HCEC 1CT (cell line): ENCODE data around the gene PRTFDC1.

ENCODE experiments used
- DNase-seq: peaks from one replicate; pipeline ENCODE4 v3.0.0-alpha.2; 2017

Gene PRTFDC1

GRCh38 chr10:24963521-24964041 is 11.2 kb upstream of the PRTFDC1 start:
- DNase-seq, result no peak

- DNase-seq, result no peak
Observed at GRCh38 chr10:24962995-24963394, 10.6 kb upstream of the PRTFDC1 start.

DNA sequence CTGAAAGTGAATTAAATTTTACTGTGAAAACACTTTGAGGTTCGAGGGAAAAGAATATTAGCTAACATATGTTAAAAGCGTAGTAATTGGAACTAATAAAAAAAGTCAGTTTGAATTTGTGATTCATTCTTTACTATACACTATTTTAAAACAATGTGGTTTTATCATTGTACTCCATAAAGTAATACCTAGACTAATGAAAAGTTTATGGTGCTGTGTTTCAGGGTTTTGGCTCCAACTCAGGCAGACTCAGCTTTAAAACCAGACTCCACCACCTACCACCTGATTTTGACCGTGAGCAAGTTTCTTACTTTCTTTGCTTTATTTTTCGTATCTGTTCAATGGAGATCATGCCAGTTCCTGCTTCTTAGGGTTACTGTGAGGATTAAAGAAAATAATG is 9.2 kb upstream of the PRTFDC1 start:
- DNase-seq, result no peak

DNA sequence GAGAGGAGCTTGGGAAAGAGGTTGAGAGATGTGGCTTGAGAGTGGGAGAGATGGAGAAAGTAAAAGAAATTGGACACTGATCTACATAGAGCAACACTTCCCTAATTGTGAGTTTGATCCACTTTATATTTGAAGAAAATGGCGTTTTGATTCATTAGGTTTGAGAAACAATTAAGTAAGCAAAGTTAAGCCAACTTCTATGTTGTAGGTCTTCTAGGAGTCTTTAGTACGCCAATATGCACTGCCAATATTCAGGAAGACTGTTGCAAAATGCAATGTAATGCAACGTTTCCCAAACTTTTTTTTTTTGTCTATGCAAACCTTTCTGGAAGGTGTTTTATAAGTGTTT is 7.0 kb upstream of the PRTFDC1 start:
- DNase-seq, result no peak

GRCh38 chr10:24958721-24959381 is 6.4 kb upstream of the PRTFDC1 start:
- DNase-seq, result peak; percentile 82

GRCh38 chr10:24958091-24958720 is 5.8 kb upstream of the PRTFDC1 start:
- DNase-seq, result peak; percentile 87

DNA sequence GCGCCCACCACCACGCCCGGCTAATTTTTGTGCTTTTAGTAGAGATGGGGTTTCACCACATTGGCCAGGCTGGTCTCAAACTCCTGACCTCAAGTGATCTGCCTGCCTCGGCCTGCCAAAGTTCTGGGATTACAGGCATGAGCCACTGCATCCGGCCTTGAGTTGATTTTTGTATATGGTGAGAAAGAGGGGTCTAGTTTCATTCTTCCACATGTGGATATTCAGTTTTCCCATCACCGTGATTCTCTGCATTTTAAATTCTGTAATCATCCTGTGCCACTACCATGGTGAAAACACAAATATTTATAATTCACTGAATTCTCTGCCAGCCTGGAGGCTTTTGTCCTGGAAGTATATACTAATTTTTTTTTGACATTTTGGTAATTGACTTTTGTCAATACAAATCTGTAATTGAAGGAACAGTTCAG is 5.2 kb upstream of the PRTFDC1 start:
- DNase-seq, result peak; percentile 58

- no peak for DNase-seq
Observed at GRCh38 chr10:24953675-24954074, 1.3 kb upstream of the PRTFDC1 start.

DNA sequence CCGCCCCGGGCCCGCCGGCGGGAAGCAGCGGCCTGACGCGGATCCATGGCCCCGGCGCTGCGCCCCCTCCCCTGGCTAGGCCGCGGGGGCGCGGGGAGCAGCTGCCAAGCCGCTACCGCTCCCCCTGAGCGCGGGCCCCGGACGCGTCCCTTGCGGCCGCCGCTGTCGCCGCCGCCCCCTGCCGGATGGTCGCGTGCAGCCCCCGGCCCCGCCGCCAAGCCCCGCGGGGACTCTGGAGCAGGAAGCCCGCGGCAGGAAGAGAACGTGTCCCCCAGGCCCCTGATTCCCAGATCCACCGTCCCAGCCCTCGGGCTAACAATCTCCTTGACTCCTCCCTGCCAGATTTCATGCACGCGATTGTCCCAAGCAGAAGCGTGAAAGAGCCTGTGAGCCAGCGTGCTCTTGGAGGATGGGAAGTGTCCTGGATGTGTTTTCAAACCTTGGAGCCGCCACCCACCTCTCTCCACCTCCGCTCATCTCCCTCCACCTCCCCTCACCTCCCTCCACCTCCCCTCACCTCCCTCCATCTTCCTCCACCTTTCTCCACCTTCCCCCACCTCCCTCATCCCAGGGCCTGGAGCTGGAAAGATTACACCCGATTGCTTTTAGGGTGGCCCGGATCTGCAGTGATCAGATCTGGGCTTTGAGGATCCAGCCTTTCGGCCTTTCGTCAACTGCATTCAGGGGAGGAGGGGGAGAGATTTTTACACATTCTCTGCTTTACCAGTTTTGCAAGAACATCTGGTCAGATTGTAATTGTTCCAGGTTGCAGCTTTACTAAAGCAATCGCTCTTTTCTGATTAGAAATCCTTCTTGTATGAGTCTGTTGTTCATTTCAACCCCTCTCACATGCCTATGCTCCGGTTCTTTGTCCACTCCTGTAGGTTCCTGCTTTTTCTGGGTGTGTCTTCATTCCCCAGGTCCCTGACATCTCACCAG is 570 bp upstream of the PRTFDC1 start:
- peak; percentile 60 for DNase-seq

DNA sequence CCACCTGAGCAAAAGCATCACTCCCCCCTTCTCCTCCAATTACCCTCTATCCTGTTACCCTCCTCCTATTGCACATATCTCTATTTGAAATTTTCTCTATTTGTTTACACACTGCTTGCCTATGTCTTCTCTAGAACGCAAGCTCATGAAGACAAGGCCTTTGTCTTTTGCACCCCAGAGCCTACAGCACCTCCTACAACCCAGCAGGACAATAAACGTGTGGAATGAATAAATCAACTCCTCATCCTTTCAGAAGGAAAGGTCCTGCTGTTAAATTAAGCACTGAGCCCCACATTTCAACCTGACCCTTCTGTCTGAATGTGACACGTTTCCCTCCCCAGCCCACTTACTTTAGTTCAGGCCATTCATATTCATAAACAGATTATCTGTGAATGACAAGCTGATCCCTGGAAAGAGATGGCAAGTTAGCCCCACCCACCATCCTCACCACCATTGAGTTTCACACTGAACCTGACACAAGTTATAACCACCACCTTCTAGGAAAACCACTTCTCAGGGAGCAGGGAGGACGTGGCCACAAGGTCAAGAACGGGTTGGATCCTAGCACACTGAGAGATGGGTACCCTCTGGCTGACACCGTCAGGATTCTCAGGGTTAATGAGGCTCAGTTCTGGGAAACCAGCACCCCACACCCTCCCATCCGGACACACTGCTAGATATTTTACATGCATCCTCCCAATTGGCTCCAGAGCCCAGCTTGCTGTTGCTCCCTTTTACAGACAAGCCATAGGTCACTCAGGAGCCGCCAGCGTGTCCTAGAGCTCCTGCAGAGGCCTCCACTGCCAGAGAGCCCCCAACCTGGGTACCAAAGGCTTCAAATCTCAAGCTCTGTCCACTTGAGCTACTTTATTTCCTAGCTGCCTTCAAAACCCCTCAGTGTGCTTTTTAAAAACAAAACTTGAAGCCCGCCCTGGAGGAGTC is 934 bp downstream of the PRTFDC1 start:
- DNase-seq, result peak; percentile 53

DNA sequence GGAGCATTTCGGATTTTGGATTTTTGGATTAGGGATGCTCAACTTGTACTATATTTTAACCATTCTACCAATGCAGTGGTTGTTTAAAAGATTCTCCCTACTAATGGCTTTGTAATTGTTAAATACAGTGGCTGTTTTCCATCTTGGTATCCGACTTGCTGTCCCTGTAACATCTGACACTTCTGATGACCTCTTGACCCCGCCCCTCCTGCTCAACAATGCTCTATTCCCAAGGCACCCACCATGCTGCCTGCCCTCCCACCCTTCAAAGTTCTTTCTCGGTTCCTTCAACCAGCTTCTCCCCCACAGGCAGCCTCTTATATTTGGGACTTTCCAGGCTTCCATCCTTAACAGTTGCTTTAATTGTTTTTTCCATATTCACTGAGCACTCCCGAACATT is 2.0 kb downstream of the PRTFDC1 start:
- DNase-seq, result no peak

GRCh38 chr10:24949616-24950015 is 2.8 kb downstream of the PRTFDC1 start:
- DNase-seq, result no peak

GRCh38 chr10:24947304-24948097 is 4.9 kb downstream of the PRTFDC1 start:
- peak; percentile 39 for DNase-seq

DNA sequence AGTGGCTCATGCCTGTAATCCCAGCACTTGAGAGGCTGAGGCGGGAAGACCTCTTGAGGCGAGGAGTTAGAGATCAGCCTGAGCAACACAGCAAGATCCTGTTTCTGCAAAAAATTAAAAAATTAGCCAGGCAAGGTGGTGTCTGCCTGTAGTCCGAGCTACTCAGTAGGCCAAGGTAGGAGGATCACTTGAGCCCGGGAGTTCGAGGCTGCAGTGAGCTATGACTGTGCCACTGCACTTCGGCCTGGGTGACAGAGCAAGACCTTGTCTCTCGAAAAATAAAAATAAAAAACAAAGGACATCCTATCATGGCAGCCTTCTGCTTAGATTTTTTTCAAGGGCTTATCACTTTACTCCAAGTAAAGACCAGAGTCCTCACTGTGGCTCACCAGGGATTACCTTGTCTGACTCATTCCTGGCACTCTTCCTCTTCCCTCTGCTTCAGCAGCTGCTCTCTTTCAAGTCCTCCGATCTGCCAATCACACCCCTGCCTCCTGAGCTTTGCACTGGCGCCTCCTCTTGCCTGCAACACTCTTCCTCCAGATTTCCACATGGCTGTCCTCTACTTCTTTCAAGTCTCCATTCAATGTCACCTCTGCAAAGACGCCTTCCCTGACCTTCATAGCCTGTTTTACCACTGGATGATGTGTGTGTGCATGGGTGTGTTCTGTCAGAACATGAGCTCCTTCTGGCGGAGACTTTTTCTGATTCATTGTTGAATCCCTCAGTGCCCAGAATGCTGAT is 7.7 kb downstream of the PRTFDC1 start:
- peak; percentile 93 for DNase-seq

DNA sequence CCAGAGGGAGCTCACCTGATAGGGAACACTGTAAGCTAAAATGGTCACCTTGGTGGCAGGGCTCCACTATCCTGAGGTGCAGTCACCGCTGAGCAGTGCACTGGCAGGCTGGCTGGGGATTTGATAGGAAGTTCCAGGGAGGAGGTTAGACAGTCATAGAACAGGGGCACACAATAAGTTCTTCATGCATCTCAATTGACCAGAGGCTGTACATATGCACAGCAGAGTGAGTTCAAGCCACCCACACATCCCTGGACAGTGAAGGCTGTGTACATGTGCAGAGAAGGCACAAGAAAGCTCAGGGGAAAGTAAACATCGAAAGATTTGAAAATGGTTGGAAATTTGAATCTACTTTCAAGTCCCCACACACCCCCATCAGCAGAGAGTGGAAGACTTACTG is 13.9 kb downstream of the PRTFDC1 start:
- DNase-seq, result no peak

DNA sequence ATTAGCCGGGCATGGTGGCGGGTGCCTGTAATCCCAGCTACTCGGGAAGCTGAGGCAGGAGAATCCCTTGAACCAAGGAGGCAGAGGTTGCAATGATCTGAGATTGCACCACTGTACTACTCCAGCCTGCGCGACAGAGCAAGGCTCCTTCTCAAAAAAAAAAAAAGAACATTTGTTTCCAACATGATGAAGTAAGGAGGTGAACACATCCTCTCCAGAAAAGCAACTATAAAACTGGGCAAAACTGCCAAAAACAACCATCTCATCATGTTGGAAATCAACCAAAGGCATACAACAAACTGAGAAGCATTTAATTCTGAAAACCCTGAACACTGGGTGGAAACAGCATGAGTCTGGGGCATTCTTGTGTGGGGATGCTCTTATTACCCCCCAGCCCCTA is 14.3 kb downstream of the PRTFDC1 start:
- DNase-seq, result no peak

GRCh38 chr10:24935504-24936292 is 16.7 kb downstream of the PRTFDC1 start:
- no peak for DNase-seq

DNA sequence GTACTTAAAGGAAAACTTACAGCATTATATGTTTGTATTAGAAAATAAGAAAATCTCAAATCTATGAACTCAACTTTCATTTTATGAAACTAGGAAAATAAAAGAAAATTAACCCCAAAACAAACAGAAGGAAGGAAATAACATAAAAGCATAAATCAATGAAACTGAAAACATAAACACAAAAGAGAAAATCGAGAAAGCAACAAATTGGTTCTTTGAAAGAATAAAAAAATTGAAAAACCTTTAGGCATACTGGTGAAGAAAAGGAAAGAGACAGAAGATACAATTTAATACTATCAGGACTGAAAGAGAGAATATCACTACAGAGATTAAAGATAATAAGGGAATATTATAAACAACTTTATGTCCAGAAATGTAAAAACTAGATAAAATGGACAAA is 21.2 kb downstream of the PRTFDC1 start:
- DNase-seq, result no peak

DNA sequence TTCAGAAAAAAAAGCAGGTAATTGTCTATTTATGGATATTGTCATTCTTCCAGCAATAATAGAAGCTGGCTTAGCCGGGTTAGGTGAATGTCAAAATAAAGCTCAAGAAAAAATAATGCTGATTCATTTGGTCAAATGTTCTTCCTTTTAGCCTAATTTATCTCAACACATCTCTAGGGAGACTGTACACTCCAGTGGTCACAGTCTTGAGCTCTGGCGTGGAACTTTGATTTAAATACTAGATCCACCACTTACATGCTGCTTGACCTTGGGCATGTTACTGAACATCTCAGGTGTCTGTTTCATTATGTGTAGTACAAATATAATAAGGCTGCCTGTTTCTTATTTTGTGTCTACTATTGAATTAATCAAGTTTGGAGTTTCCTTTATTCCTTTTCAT is 22.0 kb downstream of the PRTFDC1 start:
- DNase-seq, result no peak

- no peak for DNase-seq
Observed at GRCh38 chr10:24929904-24930303, 22.5 kb downstream of the PRTFDC1 start.
